ENCODE data around the gene GPC6.

The GPC6 gene

GRCh38 chr13:94153586-94153985 lies 927.0 kb downstream of the GPC6 start:
- no peak for DNase-seq

DNA sequence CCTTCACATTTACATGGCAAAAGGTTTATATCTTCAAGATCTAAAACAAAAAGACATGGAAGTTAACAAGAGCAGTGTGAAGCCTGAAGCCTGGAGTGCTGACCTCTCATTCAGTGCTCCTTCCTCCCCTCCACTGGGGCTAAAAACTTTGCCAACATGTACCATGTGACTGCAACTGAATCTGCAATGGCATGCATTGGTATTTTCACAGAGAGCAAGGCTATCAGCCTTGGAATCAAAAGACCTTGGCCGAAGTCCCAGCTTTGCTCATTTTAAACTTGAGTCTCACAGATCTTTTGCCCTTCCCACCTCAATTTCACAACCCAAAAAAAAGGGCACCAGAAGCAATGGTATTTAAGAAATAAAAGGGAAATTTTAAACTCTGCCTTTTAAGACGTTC lies 927.8 kb downstream of the GPC6 start:
- DNase-seq = no peak

- DNase-seq = no peak
Observed at GRCh38 chr13:94157705-94158218, 931.2 kb downstream of the GPC6 start.

- no peak for DNase-seq
Observed at GRCh38 chr13:94160875-94161274, 934.3 kb downstream of the GPC6 start.

GRCh38 chr13:94162289-94162688 lies 935.7 kb downstream of the GPC6 start:
- no peak for DNase-seq

DNA sequence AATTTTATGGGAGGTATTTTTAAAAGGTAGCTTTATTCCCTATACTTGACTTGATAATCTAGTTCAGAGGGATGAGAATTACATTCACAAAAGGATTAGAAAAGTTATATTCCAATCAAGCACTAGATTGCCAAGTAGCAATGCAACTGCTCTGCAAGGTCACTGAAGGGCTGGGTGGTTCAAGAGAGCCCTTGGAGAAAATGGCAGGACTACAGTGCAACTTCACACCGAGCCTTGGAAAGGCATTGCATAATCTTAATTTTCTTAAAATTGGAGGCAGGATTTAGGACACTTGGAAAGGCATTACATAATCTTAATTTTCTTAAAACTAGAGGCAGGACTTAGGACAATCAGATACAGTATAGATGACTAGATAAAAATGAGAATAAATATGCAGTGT lies 936.9 kb downstream of the GPC6 start:
- DNase-seq = no peak

GRCh38 chr13:94168783-94169453 lies 942.3 kb downstream of the GPC6 start:
- no peak for DNase-seq

DNA sequence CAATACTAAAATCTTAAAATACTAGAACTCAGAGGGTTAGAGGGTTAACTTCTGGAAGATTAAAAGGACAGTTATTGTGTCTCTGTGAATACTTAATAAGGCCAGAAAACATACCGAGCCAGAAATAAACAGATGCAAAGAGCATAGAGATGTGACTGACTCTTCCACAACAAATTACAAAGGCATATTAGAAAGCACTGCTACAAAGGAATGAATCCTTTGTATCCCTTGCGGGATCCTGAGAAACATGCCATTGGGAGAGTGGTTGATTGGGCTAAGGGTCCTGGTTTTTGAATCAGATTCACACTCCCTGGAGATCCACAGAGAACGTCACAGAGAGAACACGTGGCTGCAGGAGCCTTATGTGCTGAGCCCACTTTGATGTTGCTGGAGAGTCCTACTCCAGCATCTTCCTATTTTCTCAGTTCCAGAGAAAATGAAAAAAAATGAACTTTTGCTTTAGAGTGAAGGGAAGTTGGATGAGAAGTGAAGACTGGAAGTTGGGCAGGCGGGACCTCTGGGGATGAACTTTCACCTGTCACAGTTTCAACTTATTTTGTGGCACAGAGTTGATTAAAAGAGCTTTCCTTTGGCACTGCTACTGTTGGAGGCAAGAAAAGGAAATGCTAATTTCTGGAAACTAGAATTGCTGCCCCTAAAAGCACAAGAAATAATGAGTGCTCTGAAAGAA lies 943.0 kb downstream of the GPC6 start:
- DNase-seq = no peak

DNA sequence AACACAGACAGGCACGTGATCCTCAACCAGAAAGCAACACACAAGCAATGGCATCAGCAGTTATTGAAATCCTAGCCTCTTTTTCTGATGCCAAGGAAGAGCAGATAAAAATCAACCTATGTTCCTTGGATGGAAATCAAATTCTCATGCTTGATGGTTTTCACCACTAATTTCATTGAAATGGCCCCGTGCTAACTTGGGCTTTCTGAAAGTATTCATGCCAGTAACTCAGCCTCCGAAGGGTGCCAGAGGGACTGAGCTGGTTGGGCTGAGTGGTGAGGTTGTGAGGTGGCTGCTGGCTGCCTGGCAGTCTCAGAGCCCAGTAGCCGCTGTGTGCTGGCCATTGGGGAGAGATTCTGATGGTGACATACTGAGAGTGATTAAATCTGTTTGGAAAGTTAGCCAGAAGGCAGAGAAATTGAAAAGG lies 943.6 kb downstream of the GPC6 start:
- DNase-seq = no peak

DNA sequence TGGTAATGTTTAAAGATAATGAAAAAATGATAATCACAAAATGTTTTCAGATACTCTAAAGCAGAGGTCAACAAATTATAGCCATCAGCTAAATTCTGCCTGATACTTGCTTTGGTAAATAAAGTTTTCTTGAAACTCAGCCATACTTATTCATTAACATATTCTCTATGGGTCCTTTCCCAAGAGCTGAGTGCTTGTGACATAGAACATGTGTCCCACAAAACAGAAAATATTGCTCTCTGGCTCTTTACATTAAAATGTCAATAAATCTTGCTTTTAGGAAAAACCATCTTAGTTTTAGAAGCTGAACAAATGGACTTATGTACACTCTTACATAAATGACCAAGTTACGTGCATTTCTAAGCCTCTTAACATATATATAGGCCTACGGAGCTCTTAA lies 945.8 kb downstream of the GPC6 start:
- DNase-seq = no peak

GRCh38 chr13:94173312-94173854 lies 946.8 kb downstream of the GPC6 start:
- DNase-seq = no peak

DNA sequence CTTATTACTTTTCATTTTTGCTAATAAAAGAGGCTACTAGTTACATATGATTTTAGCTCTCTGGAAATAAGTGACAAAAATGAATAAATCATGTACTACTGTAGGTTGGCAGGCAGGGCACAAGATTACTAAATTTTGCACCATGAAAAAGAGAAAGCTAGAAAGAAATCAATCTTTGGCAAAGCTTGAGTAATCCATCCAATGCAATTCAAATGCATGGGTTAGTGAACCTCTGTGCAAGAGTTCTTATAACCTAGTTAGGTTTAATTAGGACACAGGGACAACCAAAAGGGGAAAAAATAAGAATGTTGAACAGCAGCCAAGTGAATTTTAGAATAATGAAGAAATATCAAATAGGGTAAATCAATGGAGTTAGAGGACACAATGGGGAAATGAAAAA lies 947.4 kb downstream of the GPC6 start:
- DNase-seq = no peak

DNA sequence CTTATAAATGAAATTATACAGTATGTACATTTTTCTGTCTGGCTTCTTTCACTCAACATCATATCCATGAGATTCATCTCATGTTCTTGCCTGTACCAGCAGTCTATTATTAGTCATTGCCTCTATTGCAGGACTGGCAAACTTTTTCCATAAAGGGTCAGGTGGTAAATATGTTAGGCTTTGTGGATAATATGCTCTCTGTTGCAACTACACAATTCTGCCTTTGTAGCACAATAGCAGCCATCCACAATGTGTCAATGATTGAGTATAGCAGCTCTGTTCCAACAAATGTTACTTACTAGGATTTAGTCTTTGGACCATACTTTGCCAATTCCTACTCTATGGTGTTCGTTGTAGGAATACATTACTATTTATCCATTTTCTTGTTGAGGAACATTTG lies 948.5 kb downstream of the GPC6 start:
- no peak for DNase-seq

DNA sequence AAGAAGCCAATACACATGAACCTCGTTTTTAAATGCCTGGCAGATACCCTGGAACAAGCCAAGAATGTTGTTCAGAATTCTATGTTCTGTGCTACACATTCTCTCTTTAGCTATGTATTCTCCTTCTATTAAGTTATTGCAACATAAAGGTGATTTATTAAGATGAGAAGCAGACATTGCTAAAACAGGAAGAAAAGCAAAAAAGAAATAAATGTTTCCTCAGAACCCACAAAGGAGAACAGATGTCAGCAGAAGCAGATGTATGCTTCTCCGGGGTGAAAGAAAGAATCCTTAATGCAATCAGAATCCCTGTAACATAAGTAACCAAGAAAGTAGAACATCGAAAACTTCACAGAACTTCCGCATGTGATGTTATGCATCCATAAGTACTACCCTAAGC lies 950.0 kb downstream of the GPC6 start:
- DNase-seq = no peak

DNA sequence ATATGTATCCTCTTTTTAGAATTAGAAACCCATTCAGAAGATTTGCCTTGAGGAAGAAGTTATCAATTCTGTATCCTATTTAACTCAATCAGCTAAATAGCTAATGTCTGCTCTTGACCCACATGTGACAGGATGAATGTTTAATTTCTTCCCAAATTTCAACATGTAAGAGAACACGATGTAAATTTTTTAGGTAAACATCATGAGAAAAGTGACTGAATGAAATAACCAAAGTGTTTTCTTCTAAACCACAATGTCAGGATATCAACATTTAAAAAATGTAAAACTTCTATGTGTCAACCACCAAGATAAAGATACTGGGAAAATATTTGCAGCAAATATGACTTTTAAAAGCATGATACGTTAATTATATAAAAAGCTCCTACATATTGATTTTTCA lies 950.4 kb downstream of the GPC6 start:
- no peak for DNase-seq

DNA sequence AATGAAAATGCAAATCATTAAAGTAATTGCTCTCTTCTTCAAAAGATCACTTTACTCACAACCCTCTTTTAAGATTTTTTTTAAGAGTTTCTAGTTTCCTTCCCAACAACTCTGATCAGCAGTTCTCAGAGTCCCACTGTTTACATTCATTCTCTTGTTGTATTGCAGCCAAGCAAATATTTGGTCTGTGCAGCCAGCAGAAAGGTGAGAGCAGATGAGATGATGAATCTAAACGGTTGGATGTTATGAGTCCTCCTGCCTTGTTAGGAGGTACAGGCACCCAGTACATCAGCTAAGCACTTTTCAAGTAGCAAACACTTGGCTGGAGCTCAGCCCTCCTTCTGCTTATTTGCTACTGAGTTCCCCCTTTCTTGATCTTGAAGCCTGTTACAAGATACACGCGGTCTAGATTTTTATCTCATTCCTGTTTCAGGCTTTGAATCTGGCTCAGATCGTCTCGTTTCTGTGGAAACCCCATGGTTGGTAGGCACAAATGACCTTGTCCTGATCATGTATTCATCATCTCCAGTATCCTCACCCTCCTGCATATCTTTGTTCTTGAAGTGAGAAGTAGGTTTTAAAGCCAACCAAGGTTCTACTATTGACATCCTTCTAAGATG lies 952.1 kb downstream of the GPC6 start:
- DNase-seq = no peak

DNA sequence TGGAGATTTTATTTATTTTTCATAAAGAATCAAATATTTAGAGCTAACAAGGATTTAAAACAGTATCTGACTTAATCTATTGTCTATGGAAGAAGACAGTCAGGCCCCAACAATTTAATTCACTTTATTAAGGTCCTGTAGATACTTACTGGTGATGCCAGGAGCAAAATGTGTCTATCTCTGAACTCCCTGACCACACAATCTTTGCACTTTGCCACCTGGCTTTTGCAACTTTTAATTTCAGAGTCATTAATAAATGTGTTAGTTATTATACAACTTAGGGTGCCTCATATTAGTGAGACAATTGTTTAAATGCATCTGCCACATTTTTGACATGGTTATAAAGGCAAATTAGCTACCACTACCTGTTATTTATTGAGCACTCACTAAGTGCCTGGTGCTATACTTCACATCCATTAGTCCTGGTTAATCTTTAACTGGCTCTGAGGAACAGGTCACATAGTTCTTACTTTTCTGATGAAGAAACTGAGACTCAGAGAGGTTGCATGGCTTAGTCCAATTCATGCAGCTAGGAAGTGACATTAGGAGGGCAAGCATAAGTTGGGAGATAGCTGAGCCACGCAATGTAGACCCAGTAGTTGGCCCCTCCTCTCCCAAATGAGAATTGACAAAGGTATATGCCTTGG lies 955.0 kb downstream of the GPC6 start:
- no peak for DNase-seq

- DNase-seq = no peak
Observed at GRCh38 chr13:94182185-94182761, 955.7 kb downstream of the GPC6 start.

GRCh38 chr13:94186470-94186869 lies 959.9 kb downstream of the GPC6 start:
- DNase-seq = no peak

- DNase-seq = no peak
Observed at GRCh38 chr13:94188201-94188854, 961.7 kb downstream of the GPC6 start.

DNA sequence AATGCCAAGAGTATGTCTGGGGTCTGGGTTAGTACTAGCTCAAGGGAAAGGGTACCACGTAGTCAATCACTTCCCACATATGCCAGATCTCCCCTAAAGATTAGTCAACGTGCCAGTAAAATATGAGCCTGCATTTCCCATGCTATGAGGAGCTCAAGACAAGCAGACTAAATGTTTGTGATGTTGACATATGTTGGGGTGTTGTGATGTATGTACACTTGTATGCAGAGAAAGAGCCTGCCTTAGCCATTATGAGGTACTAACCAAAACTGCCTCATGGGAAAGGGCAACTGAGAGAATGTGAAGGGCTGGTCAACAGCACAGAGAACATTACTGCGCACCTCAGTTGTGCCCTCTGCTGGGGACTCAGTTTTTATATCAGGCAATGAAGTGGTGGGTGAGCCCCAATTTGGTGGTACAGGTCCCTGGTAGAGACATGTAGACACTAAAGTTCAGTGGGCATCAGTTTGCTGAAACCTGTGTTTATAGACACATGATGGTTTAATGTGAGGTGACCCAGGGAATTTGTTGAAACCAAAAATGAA lies 965.9 kb downstream of the GPC6 start:
- DNase-seq = no peak

DNA sequence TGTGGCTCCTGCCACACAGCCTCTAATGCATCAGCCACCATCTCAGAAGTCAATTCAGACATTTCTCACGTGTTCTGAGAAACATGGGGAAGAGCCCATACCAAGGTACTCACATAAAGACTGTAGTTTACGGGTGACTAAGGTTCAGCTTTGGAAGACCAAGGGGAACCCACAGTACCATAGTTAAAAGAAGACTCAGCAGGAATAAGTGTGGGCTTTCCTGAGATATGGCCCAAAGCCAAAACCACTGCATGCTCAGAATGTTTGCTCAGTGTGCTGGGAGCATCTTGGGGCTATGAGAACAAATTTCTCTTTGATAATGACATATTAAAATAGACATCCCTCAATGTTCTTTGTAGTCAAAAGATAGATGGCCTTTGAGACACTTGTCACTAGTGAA lies 969.1 kb downstream of the GPC6 start:
- no peak for DNase-seq

Data from CD4-positive, alpha-beta T cell treated with Interleukin-4 for 4 hours (primary cell).